Naive thymus-derived CD8-positive, alpha-beta T cell (primary cell): ENCODE results near the gene PHF10. TPM values are rescaled to one million over a fixed set of nuclear protein-coding genes. Genes with fewer than 3 reads are reported as not detected.
"Not testable (repeated sequence)": the region's sequence is repeated elsewhere in the genome, so short reads cannot be mapped to it uniquely, and the experiment has no call there.

Experiments used
- ATAC-seq, 2 donors: fragments of 150-1000 bp; cut with Tn5 transposase in 1 of 2; sonication (Bioruptor Pico), chemical (Tn5 transposase) in 1 of 2; 1 replicate in 1 of 2; 2 replicates in 1 of 2; pipeline ENCODE4 v1.10.0; 2021; ENCODE audit warnings: mild to moderate bottlenecking in 2 of 2, moderate library complexity in 2 of 2
- POLR2A ChIA-PET: fragments of 350-600 bp; sonication (Branson Sonifier 250); formaldehyde crosslinking; loops from one replicate; lab custom pipeline; 2021; ENCODE audit warnings: antibody characterized with exemption; lab: Charles Lee
- DNase-seq, 10 donors: peaks; one replicate each; pipeline versions ENCODE4 v3.0.0 to v3.0.0-alpha.2; 2020 to 2022
- H3K27ac Mint-ChIP-seq, 10 donors: one replicate each; pipeline ENCODE4 v1.8.0; 2020 to 2022; ENCODE audit warnings: mild to moderate bottlenecking in 10 of 10, mixed read lengths in 10 of 10, moderate library complexity in 4 of 10, inconsistent platforms in 1 of 10
- H3K27me3 Mint-ChIP-seq, 5 donors: one replicate each; pipeline ENCODE4 v1.8.0; 2021 to 2022; ENCODE audit warnings: mixed read lengths in 5 of 5
- H3K36me3 Mint-ChIP-seq, 3 donors: one replicate each; pipeline ENCODE4 v1.8.0; 2020 to 2022; ENCODE audit warnings: mixed read lengths in 3 of 3, mild to moderate bottlenecking in 2 of 3, inconsistent platforms in 1 of 3
- H3K4me1 Mint-ChIP-seq, 4 donors: one replicate each; pipeline ENCODE4 v1.8.0; 2021 to 2022; ENCODE audit warnings: mixed read lengths in 4 of 4
- H3K4me3 Mint-ChIP-seq, 10 donors: one replicate each; pipeline ENCODE4 v1.8.0; 2020 to 2022; ENCODE audit warnings: mild to moderate bottlenecking in 10 of 10, mixed read lengths in 10 of 10, moderate library complexity in 6 of 10, inconsistent platforms in 1 of 10
- H3K9me3 Mint-ChIP-seq, 9 donors: one replicate each; pipeline ENCODE4 v1.8.0; 2020 to 2022; ENCODE audit warnings: mixed read lengths in 9 of 9, mild to moderate bottlenecking in 3 of 9, inconsistent platforms in 1 of 9, moderate library complexity in 1 of 9
- polyA plus RNA-seq, 3 donors: library from polyadenylated mRNA; unstranded; fragments of 300-500 nt; fragmentation: Illumina TruSeq; gene quantifications; one replicate each; pipeline ENCODE4 v1.2.3, GENCODE V29; 2021
- total RNA-seq, 8 experiments: library from RNA in 2 of 8; stranded (reverse) in 2 of 8; gene quantifications; one replicate each; pipeline ENCODE4 v1.2.3 and lab custom pipeline; 2021 to 2026

Gene PHF10
- total RNA-seq (100 to 1,000 TPM; 124 to 126 TPM), polyA plus RNA-seq (10 to 100 TPM; 13.1 to 23.2 (median 13.7) TPM), total RNA-seq (lab: John Stamatoyannopoulos, UW) (69.4 to 160 (median 86.4) reads per million in 6 experiments)

- H3K27me3 Mint-ChIP-seq = no peaks in the 10 kb centered on the region
- H3K4me1 Mint-ChIP-seq = peaks cover 9 to 46% (median 33%) of the 10 kb centered on the region in 4 donors
- DNase-seq (peak; percentile 59 to 85 (median 68)), ATAC-seq (peak; percentile 51 to 65)
- H3K4me3 Mint-ChIP-seq = peak within 1 kb of the TSS; percentile 90 to 97 (median 94)
- peak within 1 kb of the TSS; percentile 95 to 99 (median 97) for H3K27ac Mint-ChIP-seq
- POLR2A ChIA-PET = interaction anchor here (1.2 to 8.9 kb wide), 5 partner anchors 15 to 828 kb away, joined by 3 to 129 read pairs (median 34); partner anchors contain the start of genes C6orf120, DYNLT2, ERMARD and PSMB1
- peaks cover 0 to 5% (median 0%) of the 10 kb centered on the region in 3 donors for H3K36me3 Mint-ChIP-seq
- H3K9me3 Mint-ChIP-seq = no peaks in the 10 kb centered on the region
Observed at GRCh38 chr6:169724494-169725124, at the start of gene PHF10. PHF10 (minus strand) TSS chr6:169724500; CDS start chr6:169723931, 569 bp downstream.

- no peak for DNase-seq
- POLR2A ChIA-PET = interaction anchor here (1.0 kb wide), 1 partner anchor 16 kb away, joined by 3 read pairs; the partner anchor contains the start of genes DYNLT2 and ERMARD
Observed at GRCh38 chr6:169766921-169767736, 42.8 kb upstream of the PHF10 start.

GRCh38 chr6:169766232-169766631 lies 41.9 kb upstream of the PHF10 start:
- no peak overlapping the region for H3K27ac Mint-ChIP-seq
- H3K9me3 Mint-ChIP-seq = no peaks in the 10 kb centered on the region
- DNase-seq = no peak
- peaks cover 0 to 87% (median 22%) of the 10 kb centered on the region in 3 donors for H3K36me3 Mint-ChIP-seq
- no peak overlapping the region for H3K4me3 Mint-ChIP-seq
- POLR2A ChIA-PET = interaction anchor here (1.0 kb wide), 1 partner anchor 15 kb away, joined by 3 read pairs; the partner anchor contains the start of genes DYNLT2 and ERMARD
- H3K4me1 Mint-ChIP-seq = peaks cover 0 to 2% (median under 1%) of the 10 kb centered on the region in 4 donors
- H3K27me3 Mint-ChIP-seq = no peaks in the 10 kb centered on the region
- no peak for ATAC-seq

More at GRCh38 chr6:169766921-169767736, 42.8 kb upstream of the PHF10 start:
- H3K4me3 Mint-ChIP-seq = no peak overlapping the region
- no peaks in the 10 kb centered on the region for H3K9me3 Mint-ChIP-seq
- H3K4me1 Mint-ChIP-seq = peaks cover 0 to 2% (median under 1%) of the 10 kb centered on the region in 4 donors
- ATAC-seq = no peak
- H3K36me3 Mint-ChIP-seq = peaks cover 0 to 87% (median 28%) of the 10 kb centered on the region in 3 donors
- H3K27ac Mint-ChIP-seq = peak overlapping the region in 1 of 10 donors; percentile 35
- H3K27me3 Mint-ChIP-seq = no peaks in the 10 kb centered on the region

GRCh38 chr6:169765789-169766188 lies 41.5 kb upstream of the PHF10 start:
- DNase-seq, ATAC-seq, H3K4me1 Mint-ChIP-seq, H3K9me3 Mint-ChIP-seq, H3K27ac Mint-ChIP-seq, H3K4me3 Mint-ChIP-seq, H3K27me3 Mint-ChIP-seq, POLR2A ChIA-PET: not testable (repeated sequence)
- H3K36me3 Mint-ChIP-seq = peaks cover 0 to 89% (median 22%) of the 10 kb centered on the region in 3 donors

- ATAC-seq (no peak), DNase-seq (no peak)
- no peaks in the 10 kb centered on the region for H3K27me3 Mint-ChIP-seq
- H3K27ac Mint-ChIP-seq = peak overlapping the region in 1 of 10 donors; percentile 70
- H3K9me3 Mint-ChIP-seq = no peaks in the 10 kb centered on the region
- no peak overlapping the region for H3K4me3 Mint-ChIP-seq
- H3K36me3 Mint-ChIP-seq = peaks cover 0 to 92% (median 31%) of the 10 kb centered on the region in 3 donors
- peaks cover 0 to 5% (median 2%) of the 10 kb centered on the region in 4 donors for H3K4me1 Mint-ChIP-seq
- POLR2A ChIA-PET = interaction anchor here (0.9 kb wide), 1 partner anchor 41 kb away, joined by 3 read pairs; no protein-coding TSS in a partner anchor
Observed at GRCh38 chr6:169763881-169764280, 39.6 kb upstream of the PHF10 start.

- peaks cover 0 to 5% (median 2%) of the 10 kb centered on the region in 4 donors for H3K4me1 Mint-ChIP-seq
- peak overlapping the region in 4 of 10 donors; percentile 7 to 70 (median 42) for H3K27ac Mint-ChIP-seq
- no peaks in the 10 kb centered on the region for H3K27me3 Mint-ChIP-seq
- no peaks in the 10 kb centered on the region for H3K9me3 Mint-ChIP-seq
- POLR2A ChIA-PET = interaction anchor here (0.9 kb wide), 1 partner anchor 40 kb away, joined by 3 read pairs; no protein-coding TSS in a partner anchor
- H3K36me3 Mint-ChIP-seq = peaks cover 0 to 94% (median 27%) of the 10 kb centered on the region in 3 donors
- DNase-seq = no peak
- ATAC-seq = no peak
- H3K4me3 Mint-ChIP-seq = no peak overlapping the region
Observed at GRCh38 chr6:169763308-169763707, 39.0 kb upstream of the PHF10 start.

- DNase-seq (no peak), ATAC-seq (no peak)
- Mint-ChIP-seq H3K27me3 (no peaks in the 10 kb centered on the region), H3K9me3 (no peaks in the 10 kb centered on the region), H3K27ac (peak overlapping the region in 2 of 10 donors; percentile 63 to 78), H3K36me3 (peaks cover 6 to 41% (median 11%) of the 10 kb centered on the region in 3 donors), H3K4me3 (no peak overlapping the region), H3K4me1 (peaks cover 16 to 34% (median 29%) of the 10 kb centered on the region in 4 donors)
- POLR2A ChIA-PET = interaction anchor here (7.8 kb wide), 1 partner anchor 30 kb away, joined by 112 read pairs; the partner anchor contains the start of gene PHF10
Observed at GRCh38 chr6:169755162-169755561, 30.9 kb upstream of the PHF10 start.

- Mint-ChIP-seq H3K4me1 (peaks cover 20 to 41% (median 37%) of the 10 kb centered on the region in 4 donors), H3K9me3 (peaks cover 0 to 4% (median 0%) of the 10 kb centered on the region in 9 donors), H3K27ac (peak overlapping the region; percentile 91 to 100 (median 98)), H3K4me3 (peak overlapping the region; percentile 86 to 100 (median 94)), H3K27me3 (no peaks in the 10 kb centered on the region), H3K36me3 (peaks cover 3 to 16% (median 7%) of the 10 kb centered on the region in 3 donors)
- DNase-seq (no peak), ATAC-seq (peak in 1 of 2 donors; percentile 42)
- POLR2A ChIA-PET = interaction anchor here (0.6 to 7.8 kb wide), 11 partner anchors 11 to 832 kb away, joined by 3 to 112 read pairs (median 6); partner anchors contain the start of genes C6orf120, PDCD2, PHF10 and PSMB1
Observed at GRCh38 chr6:169752074-169752623, 27.8 kb upstream of the PHF10 start.

- peaks cover 7 to 9% (median 7%) of the 10 kb centered on the region in 3 donors for H3K36me3 Mint-ChIP-seq
- peak within 1 kb of the TSS; percentile 98 to 100 (median 100) for H3K27ac Mint-ChIP-seq
- peak; percentile 94 for ATAC-seq
- peak; percentile 89 to 95 (median 94) for DNase-seq
- H3K27me3 Mint-ChIP-seq = no peaks in the 10 kb centered on the region
- peak within 1 kb of the TSS; percentile 96 to 100 (median 98) for H3K4me3 Mint-ChIP-seq
- peaks cover 0 to 8% (median 2%) of the 10 kb centered on the region in 9 donors for H3K9me3 Mint-ChIP-seq
- POLR2A ChIA-PET = interaction anchor here (0.6 to 7.8 kb wide), 11 partner anchors 11 to 833 kb away, joined by 3 to 112 read pairs (median 4); partner anchors contain the start of genes C6orf120, PDCD2, PHF10 and PSMB1
- peaks cover 16 to 41% (median 37%) of the 10 kb centered on the region in 4 donors for H3K4me1 Mint-ChIP-seq
Observed at GRCh38 chr6:169751242-169752073, 27.2 kb upstream of the PHF10 start, which contains the start of the genes DYNLT2 and ERMARD. DYNLT2 (minus strand) TSS chr6:169751572; CDS start chr6:169751458, 114 bp downstream. ERMARD (plus strand) TSS chr6:169751622; CDS start chr6:169751658, 36 bp downstream.

GRCh38 chr6:169746556-169746955 lies 22.3 kb upstream of the PHF10 start:
- Mint-ChIP-seq H3K4me3 (no peak overlapping the region), H3K27ac (no peak overlapping the region), H3K4me1 (peaks cover 8 to 21% (median 20%) of the 10 kb centered on the region in 4 donors), H3K9me3 (peaks cover 0 to 17% (median 5%) of the 10 kb centered on the region in 9 donors), H3K27me3 (peaks cover 0 to 2% (median 0%) of the 10 kb centered on the region in 5 donors), H3K36me3 (peaks cover 4 to 11% (median 8%) of the 10 kb centered on the region in 3 donors)
- no peak for DNase-seq
- POLR2A ChIA-PET = no interaction called here
- ATAC-seq = no peak

GRCh38 chr6:169745405-169745804 lies 21.1 kb upstream of the PHF10 start:
- H3K36me3 Mint-ChIP-seq = peaks cover 4 to 11% (median 8%) of the 10 kb centered on the region in 3 donors
- H3K4me3 Mint-ChIP-seq = no peak overlapping the region
- peaks cover 0 to 17% (median 5%) of the 10 kb centered on the region in 9 donors for H3K9me3 Mint-ChIP-seq
- no peak overlapping the region for H3K27ac Mint-ChIP-seq
- H3K27me3 Mint-ChIP-seq = peaks cover 0 to 2% (median 0%) of the 10 kb centered on the region in 5 donors
- peaks cover 5 to 14% (median 10%) of the 10 kb centered on the region in 4 donors for H3K4me1 Mint-ChIP-seq
- DNase-seq = no peak
- POLR2A ChIA-PET = no interaction called here
- ATAC-seq = no peak
